UCSD-AML1 (cell line): ENCODE data around the gene RNF220.

Source experiments
- DNase-seq: peaks from one replicate; lab custom pipeline; 2025; ENCODE audit not compliant: unreplicated experiment; lab: John Stamatoyannopoulos, UW

RNF220 gene

DNA sequence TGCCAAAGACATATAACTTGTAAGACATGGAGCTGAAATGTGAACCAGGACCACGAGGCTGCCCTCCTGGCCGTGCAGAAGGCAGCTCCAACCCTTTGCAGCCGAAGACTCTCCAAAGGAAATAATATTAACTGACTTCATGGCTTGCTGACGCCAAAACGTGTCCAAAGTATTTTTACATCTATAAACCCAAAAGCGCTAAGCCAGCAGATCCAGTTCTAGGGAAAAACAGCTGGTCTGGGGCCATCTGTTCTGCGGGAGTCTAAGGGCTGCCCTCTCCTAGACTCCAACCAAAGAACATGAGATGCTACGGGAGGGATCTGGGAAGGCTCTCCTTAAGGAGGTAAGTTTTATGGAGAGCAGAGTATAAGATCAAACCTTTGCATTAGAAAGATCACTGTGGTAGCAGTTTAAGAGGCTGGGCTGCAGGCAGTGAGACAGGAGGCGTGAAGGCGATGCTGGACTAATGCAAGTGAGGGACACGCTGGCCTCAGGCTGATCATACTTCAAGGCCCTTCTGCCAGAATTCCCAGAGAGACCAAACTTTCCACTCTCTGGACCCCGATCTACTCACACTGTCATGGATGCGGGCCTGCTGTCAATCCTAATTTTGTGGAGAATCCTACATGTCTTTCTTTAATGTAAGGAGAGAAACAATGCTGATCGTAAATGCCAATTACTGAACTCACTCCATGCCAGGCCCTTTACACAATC, 268.1 kb downstream of the RNF220 start:
- DNase-seq: no peak

DNA sequence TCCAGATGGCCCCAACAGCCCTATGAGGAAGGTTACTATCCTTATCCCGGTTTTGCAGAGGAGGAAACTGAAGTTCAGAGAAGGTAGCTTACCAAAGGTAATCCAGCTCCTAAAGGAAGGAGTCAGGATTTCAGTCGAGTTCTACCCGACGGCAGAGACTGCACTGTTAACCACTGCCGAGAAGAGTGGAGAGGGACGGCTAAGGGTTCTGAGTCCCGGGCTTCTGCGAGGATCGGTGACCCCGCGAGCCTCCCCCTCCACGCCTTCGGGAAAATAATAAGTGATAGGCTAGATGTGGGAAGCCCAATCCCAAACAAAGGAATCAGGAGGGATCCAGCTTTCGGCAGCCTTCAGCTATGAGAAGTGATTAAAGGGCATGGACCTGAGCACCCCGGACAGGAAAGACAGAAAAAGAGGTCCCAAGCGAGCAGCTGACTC, 268.6 kb downstream of the RNF220 start:
- DNase-seq: no peak

DNA sequence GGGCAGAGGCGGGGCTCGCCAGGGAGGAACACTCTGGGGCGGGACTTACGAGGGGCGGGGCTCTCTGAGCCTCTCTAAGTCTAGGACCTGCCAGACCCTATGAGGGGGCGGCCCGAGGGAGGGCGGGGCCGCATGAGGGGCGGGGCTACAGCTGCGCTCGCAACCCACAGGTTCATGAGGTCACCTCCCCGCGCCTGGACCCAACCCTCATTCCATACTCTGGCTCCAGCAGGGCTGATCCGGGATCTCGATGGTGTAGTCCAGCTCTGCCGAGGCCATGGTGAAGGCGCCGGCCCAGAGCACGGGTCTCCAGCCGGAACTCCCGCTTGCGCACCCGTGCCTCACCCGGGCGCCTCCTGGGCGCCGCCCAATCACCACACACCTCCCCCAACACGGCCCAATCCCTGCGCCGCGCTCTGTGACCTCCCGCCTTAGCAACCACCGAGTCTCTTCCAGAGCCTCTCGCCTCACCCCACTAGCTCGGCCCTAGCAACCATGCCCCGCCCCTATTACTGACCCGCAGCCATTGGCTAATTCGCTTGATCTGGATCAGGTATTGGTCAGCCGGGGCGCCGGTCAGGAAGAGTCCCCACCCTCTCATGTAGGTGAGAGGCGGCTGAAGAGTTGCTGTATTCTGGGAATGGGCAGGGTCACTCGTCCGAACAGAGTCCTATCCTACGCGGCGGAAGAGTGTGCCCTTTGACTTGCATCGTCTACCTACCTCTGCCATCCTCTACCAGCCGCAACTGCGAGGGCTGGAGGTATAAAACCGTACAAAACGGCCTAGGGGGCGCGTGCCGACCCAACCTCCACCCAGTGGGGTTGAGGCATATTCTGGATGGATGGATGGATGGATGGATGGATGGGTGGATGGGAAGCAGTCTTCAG, 269.3 kb downstream of the RNF220 start, which contains the start of the genes ARMH1 and TMEM53:
Gene ARMH1, plus strand, starts transcription at position 602 of the 888 bp plus-strand sequence. CDS start 14,984 bp downstream, outside the sequence.
Gene TMEM53, minus strand, starts transcription at position 369 of the 888 bp plus-strand sequence. Its CDS starts 90 bp downstream, at position 279.
- DNase-seq: peak; percentile 98

GRCh38 chr1:44675186-44675585, 270.1 kb downstream of the RNF220 start:
- no peak for DNase-seq

GRCh38 chr1:44676484-44677200, 271.6 kb downstream of the RNF220 start:
- DNase-seq: no peak

- no peak for DNase-seq
These were observed 272.2 kb downstream of the RNF220 start for GRCh38 chr1:44677201-44677766.

GRCh38 chr1:44678120-44678519, 273.1 kb downstream of the RNF220 start:
- no peak for DNase-seq

DNA sequence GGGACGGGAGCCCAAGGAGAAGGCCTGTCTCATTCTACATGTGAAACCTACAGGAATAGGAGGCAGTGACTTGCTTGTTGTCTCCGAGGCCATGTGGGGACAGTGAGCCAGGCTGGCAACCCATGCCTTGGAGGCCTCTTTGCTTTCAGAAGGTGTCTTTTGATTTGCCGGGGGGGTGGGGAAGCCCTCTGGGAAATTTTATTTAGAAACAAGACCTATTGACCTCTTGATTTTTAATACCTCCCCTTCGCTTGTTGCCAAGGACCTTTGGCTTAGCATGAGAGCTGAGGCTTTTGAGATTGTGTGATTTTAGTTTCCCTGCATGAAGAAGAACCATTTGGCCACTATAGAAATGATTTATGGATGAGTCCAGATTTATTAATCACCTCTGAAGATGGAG, 273.6 kb downstream of the RNF220 start:
- no peak for DNase-seq

GRCh38 chr1:44679468-44679867, 274.4 kb downstream of the RNF220 start:
- no peak for DNase-seq

DNA sequence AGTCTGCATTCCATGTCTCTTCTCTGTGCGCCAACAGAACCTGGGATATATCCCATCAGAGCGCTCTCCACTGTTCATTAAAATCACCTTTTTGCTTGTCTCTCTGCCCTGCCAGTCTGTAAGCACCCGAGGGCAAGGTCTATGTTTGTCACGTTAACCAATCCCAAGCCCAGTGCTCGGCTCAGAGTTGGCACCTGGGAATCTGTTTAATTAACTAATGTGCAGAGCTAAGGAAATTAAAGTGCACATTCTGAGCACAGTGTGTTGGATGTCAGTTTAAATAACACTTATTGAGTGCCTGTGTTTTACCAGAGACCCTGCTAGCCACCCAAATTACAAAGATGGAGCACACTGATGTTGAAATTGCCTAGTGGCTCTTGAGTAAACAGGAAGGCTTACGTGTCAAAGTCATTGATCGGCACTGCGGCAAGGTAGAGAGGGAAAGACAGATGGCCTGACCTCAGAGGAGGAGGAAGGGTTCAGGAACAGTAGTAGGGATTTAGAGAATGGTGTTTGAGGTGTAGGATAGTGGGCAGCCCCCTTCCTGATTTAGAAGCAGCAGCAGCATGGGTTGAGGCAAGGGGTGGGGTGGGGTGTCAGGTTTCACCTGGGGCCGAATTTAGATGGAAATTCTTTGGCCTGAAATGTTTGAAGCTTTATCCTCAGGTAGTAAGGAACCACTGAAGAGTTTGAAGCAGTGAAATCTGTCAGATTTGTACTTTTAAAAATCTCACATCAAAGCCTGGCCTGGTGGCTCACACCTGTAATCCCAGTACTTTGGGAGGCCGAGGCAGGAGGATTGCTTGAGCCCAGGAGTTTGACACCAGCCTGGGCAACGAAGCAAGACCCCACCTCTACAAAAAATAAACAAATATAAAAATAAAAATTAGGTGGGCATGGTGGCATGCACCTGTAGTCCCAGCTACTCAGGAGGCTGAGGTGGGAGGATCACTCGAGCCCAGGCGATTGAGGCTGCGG, 277.1 kb downstream of the RNF220 start:
- no peak for DNase-seq

GRCh38 chr1:44682883-44683265, 277.8 kb downstream of the RNF220 start:
- DNase-seq: no peak

DNA sequence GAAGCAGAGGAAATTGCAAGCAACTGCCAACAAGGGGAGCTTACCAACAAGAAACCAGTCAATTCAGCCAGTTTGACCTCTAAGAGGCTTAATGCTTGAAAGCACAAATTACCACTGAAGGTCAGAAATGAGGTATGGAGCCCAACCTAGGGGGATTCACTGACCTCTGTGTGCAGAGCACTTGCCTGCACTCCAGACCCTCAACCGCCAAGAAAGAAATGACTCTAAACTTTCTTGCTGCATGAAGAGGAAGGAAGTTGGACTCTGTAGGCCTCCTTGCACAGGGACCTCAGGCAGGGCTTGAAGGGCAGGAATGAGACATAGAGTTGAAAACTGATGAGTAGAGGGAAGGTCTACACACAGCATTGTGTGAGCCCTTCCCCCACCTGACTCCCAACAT, 279.5 kb downstream of the RNF220 start:
- peak; percentile 49 for DNase-seq

DNA sequence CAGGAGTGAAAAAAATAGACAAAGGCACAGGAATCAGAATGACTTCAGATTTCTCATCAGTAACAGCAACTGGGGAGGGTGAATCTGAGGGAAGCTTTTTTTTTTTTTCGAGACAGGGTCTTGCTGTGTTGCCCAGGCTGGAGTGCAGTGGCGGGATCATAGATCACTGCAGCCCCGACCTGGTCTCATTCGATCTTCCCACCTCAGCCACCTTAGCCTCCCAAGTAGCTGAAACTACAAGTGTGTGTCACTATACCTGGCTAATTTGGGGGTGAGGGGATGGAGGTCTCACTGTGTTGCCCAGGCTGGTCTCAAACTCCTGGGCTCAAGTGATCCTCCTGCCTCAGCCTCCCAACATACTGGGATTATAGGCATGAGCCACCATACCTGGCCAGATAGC, 280.2 kb downstream of the RNF220 start:
- no peak for DNase-seq

- no peak for DNase-seq
These were observed 280.8 kb downstream of the RNF220 start for GRCh38 chr1:44685881-44686280.

DNA sequence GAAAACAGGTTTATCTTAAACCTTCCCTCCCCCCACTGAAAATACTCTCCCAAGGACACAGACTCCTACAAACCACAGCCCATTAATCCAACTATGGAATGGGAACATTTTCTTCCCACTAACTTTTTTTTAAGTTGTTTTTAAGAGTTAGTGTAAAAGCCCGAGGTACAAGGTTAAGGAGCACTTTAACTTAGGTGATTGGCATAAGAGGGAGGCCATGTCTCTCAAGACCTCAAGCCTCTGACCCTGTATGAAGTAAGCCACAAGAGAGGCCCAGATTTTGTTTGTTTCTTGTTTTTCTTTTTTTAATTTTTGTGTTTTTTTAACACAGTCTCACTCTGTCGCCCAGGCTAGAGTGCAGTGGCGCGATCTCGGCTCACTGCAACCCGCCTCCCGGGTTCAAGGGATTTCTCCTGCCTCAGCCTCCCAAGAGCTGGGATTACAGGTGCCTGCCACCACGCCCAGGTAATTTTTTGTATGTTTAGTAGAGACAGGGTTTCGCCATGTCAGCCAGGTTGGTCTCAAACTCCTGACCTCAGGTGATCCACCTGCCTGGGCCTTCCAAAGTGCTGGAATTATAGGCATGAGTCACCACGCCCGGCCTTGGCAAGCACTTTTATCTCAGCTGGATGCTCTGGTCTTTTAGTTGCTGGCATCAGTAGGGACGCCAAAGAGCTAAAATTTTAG, 283.8 kb downstream of the RNF220 start:
- DNase-seq: no peak

GRCh38 chr1:44689447-44689765, 284.4 kb downstream of the RNF220 start:
- DNase-seq: no peak

GRCh38 chr1:44693159-44693558, 288.1 kb downstream of the RNF220 start:
- DNase-seq: no peak

GRCh38 chr1:44693900-44694299, 288.8 kb downstream of the RNF220 start:
- no peak for DNase-seq

DNA sequence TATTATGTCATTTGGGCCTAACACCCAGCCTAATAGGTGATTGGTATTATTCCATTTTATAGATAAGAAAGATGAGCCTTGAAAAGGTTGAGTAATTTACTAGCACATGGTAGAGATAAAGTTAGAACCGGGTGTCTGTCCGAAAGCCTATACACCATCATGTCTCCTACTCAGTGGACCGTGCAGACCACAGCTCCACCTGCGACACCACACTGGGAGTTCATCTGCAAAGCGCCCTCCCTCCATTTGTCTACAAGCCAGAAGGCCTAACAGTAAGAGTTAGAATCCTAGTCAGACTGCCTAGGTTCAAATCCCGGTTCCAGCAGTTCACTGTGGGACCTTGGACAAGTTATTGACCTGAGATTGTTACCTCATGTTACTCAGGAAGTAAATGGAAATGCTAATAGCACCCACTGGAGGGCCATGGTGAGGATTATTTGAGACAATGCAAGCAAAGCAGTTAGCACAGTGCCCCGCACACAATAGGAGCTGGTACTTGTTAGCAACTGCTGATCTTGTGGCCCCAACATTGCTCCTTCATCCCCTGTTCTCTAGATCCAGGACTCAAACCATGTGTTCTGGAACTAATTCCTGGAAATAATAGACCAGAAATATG, 289.9 kb downstream of the RNF220 start:
- no peak for DNase-seq
